Activated CD8-positive, alpha-beta memory T cell treated with anti-CD3 and anti-CD28 coated beads, Interleukin-2, amount 50 U/mL, for 4 hours (primary cell): Measurements from ENCODE around the gene USP2.
A peak's percentile ranks its signal among the peaks of the same experiment; 100 is the strongest.

Experiments used
- DNase-seq: peaks from one replicate; pipeline ENCODE4 v3.0.0-alpha.2; 2020

Gene USP2

GRCh38 chr11:119361941-119362725, 19.4 kb downstream of the USP2 start:
- DNase-seq: no peak

GRCh38 chr11:119361056-119361787, 20.3 kb downstream of the USP2 start:
- no peak for DNase-seq

- DNase-seq: no peak
Measured at GRCh38 chr11:119359365-119360214, 21.9 kb downstream of the USP2 start.

- DNase-seq: no peak
Measured at GRCh38 chr11:119357074-119357473, 24.4 kb downstream of the USP2 start.

- peak; percentile 71 for DNase-seq
Measured at GRCh38 chr11:119356349-119357031, 25.0 kb downstream of the USP2 start.

- no peak for DNase-seq
Measured at GRCh38 chr11:119355091-119355843, 26.2 kb downstream of the USP2 start.

GRCh38 chr11:119352857-119353260, 28.6 kb downstream of the USP2 start:
- no peak for DNase-seq

- DNase-seq: no peak
Measured at GRCh38 chr11:119351232-119351631, 30.3 kb downstream of the USP2 start.

- DNase-seq: no peak
Measured at GRCh38 chr11:119350302-119350701, 31.2 kb downstream of the USP2 start.

GRCh38 chr11:119347940-119348605, 33.4 kb downstream of the USP2 start:
- DNase-seq: no peak

- DNase-seq: no peak
Measured at GRCh38 chr11:119347242-119347641, 34.2 kb downstream of the USP2 start.

GRCh38 chr11:119346605-119347004, 34.9 kb downstream of the USP2 start, which contains the start of gene MFRP:
Gene MFRP (minus strand): TSS chr11:119346705. CDS start chr11:119346513, 192 bp downstream.
- DNase-seq: no peak

- DNase-seq: no peak
Measured at GRCh38 chr11:119345685-119346084, 35.8 kb downstream of the USP2 start.

GRCh38 chr11:119344291-119345010, 37.0 kb downstream of the USP2 start:
- no peak for DNase-seq

- no peak for DNase-seq
Measured at GRCh38 chr11:119343726-119344125, 37.8 kb downstream of the USP2 start.

GRCh38 chr11:119342362-119343130, 38.9 kb downstream of the USP2 start:
- no peak for DNase-seq

GRCh38 chr11:119342023-119342300, 39.5 kb downstream of the USP2 start:
- no peak for DNase-seq

GRCh38 chr11:119341222-119342022, 40.1 kb downstream of the USP2 start:
- DNase-seq: no peak
